Natural killer cell treated with Interleukin-12 subunit alpha and Interleukin-12 subunit beta and Interleukin-15 and Interleukin-18, amount 100 ng/mL, for 72 hours (primary cell): ENCODE results near the gene LSAMP. TPM values are rescaled to one million over a fixed set of nuclear protein-coding genes. Genes with fewer than 3 reads are reported as not detected.

Experiments used
- ATAC-seq, 2 donors: fragments of 150-1000 bp; cut with Tn5 transposase in 1 of 2; sonication (Bioruptor Pico), chemical (Tn5 transposase) in 1 of 2; 2 replicates each; pipeline ENCODE4 v1.10.0; 2021
- DNase-seq: peaks from one replicate; pipeline ENCODE4 v3.0.0; 2022; ENCODE audit warnings: low spot score
- H3K27ac Mint-ChIP-seq, 2 donors: 1 replicate in 1 of 2; 2 replicates in 1 of 2; pipeline ENCODE4 v1.8.0; 2022; ENCODE audit warnings: mixed read lengths in 2 of 2, mild to moderate bottlenecking in 1 of 2, moderate library complexity in 1 of 2
- H3K27me3 Mint-ChIP-seq, 2 donors: 1 replicate in 1 of 2; 2 replicates in 1 of 2; pipeline ENCODE4 v1.8.0; 2022; ENCODE audit warnings: mixed read lengths in 2 of 2
- H3K36me3 Mint-ChIP-seq: one replicate; pipeline ENCODE4 v1.8.0; 2022; ENCODE audit warnings: mixed read lengths
- H3K4me1 Mint-ChIP-seq, 2 donors: 1 replicate in 1 of 2; 2 replicates in 1 of 2; pipeline ENCODE4 v1.8.0; 2022; ENCODE audit warnings: low read depth in 2 of 2, mixed read lengths in 2 of 2, mild to moderate bottlenecking in 1 of 2
- H3K4me3 Mint-ChIP-seq: one replicate; pipeline ENCODE4 v1.8.0; 2022; ENCODE audit warnings: mixed read lengths
- H3K9me3 Mint-ChIP-seq: 2 replicates; pipeline ENCODE4 v1.8.0; 2022; ENCODE audit warnings: mixed read lengths
- total RNA-seq, 2 donors: library from RNA; stranded (reverse); gene quantifications; one replicate each; pipeline ENCODE4 v1.2.3, GENCODE V29; 2022

The LSAMP gene
- total RNA-seq, 2 donors from 2014 or later, result not detected

DNA sequence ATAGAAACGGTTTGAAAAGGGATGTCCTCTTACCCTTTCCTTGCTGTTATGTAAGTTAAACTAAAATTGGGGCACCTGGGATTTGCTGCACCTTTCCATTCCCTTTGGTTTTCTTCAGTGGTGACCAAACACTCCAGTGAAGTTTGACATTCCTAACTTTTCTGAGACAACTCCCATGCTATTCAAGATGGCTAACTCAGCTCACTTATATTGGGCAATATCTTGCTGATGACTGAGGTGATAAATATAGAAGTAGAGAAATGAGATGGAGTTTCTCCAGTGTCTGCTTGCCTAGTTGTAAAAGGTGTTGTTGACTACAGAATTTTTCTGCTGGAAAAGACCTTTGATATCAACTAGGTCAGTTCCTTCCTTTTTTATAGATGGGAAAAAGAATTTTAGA lies 530.2 kb downstream of the LSAMP start:
- Mint-ChIP-seq H3K27ac (no peak overlapping the region), H3K4me1 (no peaks in the 10 kb centered on the region), H3K36me3 (no peaks in the 10 kb centered on the region), H3K9me3 (peaks cover 8% of the 10 kb centered on the region), H3K4me3 (no peak overlapping the region), H3K27me3 (no peaks in the 10 kb centered on the region)
- DNase-seq (no peak), ATAC-seq (no peak)

DNA sequence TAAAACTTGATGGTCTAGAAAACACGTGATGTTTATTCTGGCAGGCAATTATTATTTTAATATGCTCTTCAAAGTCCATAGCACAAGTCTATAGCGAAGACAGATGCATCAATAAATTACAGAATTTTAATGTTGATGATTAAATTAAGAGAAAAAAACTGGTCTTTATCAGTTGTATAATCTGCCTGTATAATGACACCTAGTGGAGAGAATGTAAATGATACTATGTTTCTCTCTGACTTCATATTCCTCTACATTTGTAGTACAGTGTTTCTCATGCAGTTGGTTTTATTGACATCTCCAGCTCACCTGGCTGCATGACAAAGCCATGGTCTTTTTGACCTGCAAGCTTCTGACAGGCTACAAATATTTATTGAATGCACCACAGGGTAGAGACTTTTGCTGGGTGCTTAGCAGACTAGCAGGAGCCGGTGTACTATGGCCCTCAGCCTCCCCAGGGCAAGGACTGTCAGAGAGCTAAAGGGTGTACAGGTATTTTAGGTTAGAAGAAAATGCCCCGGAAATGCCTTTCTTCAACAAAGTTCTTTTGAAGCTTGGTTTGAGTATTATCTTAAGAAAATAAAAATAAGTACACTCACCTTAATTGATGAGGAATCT lies 532.1 kb downstream of the LSAMP start:
- no peak overlapping the region for H3K27ac Mint-ChIP-seq
- no peak for DNase-seq
- no peaks in the 10 kb centered on the region for H3K4me1 Mint-ChIP-seq
- H3K9me3 Mint-ChIP-seq, result peaks cover 8% of the 10 kb centered on the region
- ATAC-seq, result no peak
- no peaks in the 10 kb centered on the region for H3K27me3 Mint-ChIP-seq
- H3K36me3 Mint-ChIP-seq, result no peaks in the 10 kb centered on the region
- no peak overlapping the region for H3K4me3 Mint-ChIP-seq

DNA sequence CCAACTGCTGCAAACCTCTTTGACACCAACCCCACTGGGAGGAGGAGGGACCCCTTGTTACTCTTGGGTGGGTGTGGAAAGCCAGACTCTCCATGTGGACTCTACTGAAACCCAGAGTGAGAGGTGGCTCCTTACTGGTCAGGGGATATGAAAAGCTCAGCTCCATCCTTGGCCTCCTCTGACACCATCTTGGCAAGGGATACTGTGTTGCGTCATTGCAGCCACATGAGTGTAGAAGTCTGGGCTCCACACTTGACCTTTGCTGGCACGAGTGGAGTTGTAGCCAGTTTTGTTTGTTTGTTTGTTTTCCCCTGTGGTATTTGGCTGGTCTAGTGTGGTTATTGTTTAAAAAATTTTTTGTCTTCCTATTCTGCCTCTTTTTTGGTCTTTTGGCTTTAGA lies 532.9 kb downstream of the LSAMP start:
- Mint-ChIP-seq H3K27me3 (no peaks in the 10 kb centered on the region), H3K27ac (no peak overlapping the region), H3K36me3 (no peaks in the 10 kb centered on the region), H3K9me3 (peaks cover 8% of the 10 kb centered on the region), H3K4me3 (no peak overlapping the region), H3K4me1 (no peaks in the 10 kb centered on the region)
- ATAC-seq (no peak), DNase-seq (no peak)

DNA sequence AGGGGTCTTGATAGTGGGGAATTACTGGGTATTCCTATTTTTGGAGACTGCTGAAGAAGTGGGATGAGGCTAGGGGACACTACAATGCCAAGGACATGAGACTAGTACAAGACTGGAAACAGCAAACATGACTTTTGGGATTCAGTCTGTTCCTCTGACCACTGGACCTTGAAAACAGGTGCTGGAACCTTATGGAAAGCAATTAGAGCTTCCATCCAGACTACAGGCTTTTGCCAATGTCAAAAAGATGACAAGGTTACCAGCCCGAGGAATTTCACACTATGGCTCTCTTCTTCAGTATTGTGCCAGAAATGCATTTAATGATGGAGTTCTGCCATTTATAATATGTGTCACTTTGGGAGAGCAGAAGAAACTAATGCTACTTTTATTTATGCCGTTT lies 539.4 kb downstream of the LSAMP start:
- ATAC-seq (no peak), DNase-seq (no peak)
- H3K9me3 Mint-ChIP-seq, result peaks cover 8% of the 10 kb centered on the region
- no peak overlapping the region for H3K4me3 Mint-ChIP-seq
- no peak overlapping the region for H3K27ac Mint-ChIP-seq
- H3K4me1 Mint-ChIP-seq, result no peaks in the 10 kb centered on the region
- no peaks in the 10 kb centered on the region for H3K36me3 Mint-ChIP-seq
- peaks cover 0 to 4% of the 10 kb centered on the region in 2 donors for H3K27me3 Mint-ChIP-seq

DNA sequence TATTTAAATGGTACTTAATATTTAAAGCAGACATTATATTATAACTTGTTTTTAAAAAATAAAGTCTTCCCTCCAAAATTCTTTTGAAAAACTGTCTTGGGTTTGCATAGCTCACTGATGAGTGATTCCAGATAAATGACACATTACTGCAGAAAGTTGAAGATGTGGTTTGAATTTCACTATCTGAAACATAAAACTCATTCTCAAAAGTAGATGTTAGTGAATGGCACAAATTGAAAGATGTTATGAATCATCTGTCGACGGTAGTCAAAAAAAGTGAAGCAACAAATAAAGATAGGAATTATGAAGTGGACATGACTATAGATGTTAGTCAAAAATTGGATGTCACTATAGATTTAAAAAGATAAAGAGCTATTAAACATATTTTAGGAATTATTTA lies 541.4 kb downstream of the LSAMP start:
- Mint-ChIP-seq H3K27ac (no peak overlapping the region), H3K9me3 (peaks cover 8% of the 10 kb centered on the region), H3K36me3 (no peaks in the 10 kb centered on the region), H3K4me3 (no peak overlapping the region), H3K4me1 (no peaks in the 10 kb centered on the region), H3K27me3 (peaks cover 0 to 4% of the 10 kb centered on the region in 2 donors)
- ATAC-seq (no peak), DNase-seq (no peak)

DNA sequence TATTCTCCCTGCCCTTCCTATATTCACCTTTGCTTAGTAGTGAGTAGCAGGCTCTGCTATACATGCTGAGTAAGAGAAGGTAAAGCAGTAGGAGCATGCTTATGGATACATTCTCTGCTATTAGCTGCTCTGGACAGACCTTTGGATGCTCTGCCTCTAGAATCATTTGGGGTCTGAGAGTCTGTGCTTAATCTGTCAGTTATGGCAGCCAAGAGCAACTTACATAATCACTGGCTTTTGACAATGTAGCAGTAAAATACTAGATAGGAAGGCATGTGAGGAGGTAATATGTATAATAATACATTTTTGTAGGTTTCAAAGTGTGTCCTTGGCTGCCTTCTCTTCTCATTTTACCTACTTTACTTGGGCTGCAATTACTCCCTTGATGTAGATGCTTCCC lies 544.3 kb downstream of the LSAMP start:
- Mint-ChIP-seq H3K4me1 (no peaks in the 10 kb centered on the region), H3K27me3 (peaks cover 0 to 4% of the 10 kb centered on the region in 2 donors), H3K36me3 (no peaks in the 10 kb centered on the region), H3K4me3 (no peak overlapping the region), H3K27ac (no peak overlapping the region), H3K9me3 (peaks cover 8% of the 10 kb centered on the region)
- DNase-seq (no peak), ATAC-seq (no peak)

DNA sequence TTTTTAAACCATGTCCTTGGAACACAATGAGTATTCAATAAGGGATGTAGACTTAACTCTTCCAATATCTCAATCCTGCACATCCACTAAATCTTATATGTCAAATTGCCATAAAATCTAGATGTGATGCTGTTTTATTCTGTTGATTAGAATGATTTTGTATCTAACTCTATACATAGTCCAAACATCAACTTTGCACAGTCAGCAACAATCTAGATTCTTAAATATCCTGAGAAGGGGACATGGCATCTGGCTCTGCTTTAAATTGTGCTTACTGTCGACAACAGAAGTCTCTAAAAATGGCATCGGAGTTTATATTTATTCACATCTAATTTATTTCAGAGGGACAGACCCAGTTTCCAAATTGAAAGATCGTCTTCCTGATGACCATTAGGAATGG lies 545.8 kb downstream of the LSAMP start:
- ATAC-seq, result no peak
- H3K9me3 Mint-ChIP-seq, result peaks cover 8% of the 10 kb centered on the region
- H3K36me3 Mint-ChIP-seq, result no peaks in the 10 kb centered on the region
- no peaks in the 10 kb centered on the region for H3K4me1 Mint-ChIP-seq
- no peak overlapping the region for H3K27ac Mint-ChIP-seq
- DNase-seq, result no peak
- H3K4me3 Mint-ChIP-seq, result no peak overlapping the region
- H3K27me3 Mint-ChIP-seq, result peaks cover 0 to 4% of the 10 kb centered on the region in 2 donors

DNA sequence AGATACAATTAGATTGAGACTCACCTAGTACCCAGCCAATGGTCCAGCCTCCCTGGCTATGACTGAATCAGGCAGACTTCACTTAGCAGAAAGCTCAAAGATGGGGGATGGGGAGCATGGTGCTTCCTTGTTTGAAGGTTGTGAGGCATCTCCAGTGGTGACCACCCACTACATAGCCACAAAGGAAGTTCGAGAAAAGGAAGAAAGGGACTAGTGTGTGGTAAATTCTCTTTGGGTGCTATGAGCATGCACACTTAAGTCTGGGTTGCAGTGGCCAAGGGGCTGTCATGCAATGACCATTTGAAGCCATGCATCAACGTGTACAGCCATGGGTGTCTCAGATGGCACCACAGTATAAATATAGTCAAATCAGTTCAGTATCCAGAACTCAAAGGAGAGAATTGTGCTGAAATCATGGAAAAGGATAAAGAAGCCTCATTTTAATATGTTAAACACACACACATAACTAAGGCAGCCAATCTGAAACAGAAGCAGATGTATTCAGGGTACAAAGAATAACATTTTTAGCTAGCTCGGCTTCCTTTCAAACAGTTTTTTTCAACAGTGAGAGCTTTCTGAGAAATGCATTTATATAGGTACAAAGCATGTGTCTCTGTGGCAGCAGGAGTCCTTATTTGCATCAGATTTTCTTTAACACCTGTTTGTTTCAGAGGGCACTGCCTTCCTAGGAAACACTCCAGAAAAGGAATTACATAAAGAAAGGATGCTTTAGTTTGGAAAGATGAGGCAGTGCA lies 546.5 kb downstream of the LSAMP start:
- DNase-seq, result no peak
- no peak overlapping the region for H3K27ac Mint-ChIP-seq
- no peaks in the 10 kb centered on the region for H3K4me1 Mint-ChIP-seq
- H3K4me3 Mint-ChIP-seq, result no peak overlapping the region
- peaks cover 0 to 4% of the 10 kb centered on the region in 2 donors for H3K27me3 Mint-ChIP-seq
- no peaks in the 10 kb centered on the region for H3K36me3 Mint-ChIP-seq
- peaks cover 13% of the 10 kb centered on the region for H3K9me3 Mint-ChIP-seq
- ATAC-seq, result no peak

DNA sequence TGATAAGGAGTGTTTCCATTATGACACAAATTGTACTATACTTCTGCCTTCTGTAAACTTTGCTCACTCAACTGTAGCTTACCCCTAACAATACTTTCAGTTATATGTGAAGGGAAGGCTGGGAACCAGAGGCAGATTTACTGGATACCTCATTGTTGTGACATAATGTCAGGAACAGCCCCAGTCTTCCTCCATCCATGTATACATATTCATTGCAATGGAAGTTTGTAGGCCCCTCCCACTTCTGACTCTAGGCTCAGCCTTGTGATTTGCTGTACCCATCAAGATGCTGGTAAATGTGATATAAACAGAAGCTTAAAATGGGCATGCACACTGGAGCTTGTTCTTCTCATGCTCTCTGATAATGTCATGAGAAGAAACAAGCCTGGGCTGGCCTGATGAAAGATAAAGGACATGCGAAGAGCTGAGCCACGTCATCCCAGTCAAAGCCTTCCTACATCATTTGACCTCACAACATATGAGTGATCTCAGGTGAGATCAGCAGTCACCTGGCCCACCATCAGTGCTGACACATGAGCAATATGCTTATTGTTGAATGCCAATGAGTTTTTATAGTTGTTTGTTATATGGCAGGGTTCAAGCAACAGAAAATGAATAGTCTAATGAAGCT lies 554.2 kb downstream of the LSAMP start:
- peaks cover 9% of the 10 kb centered on the region for H3K9me3 Mint-ChIP-seq
- DNase-seq, result no peak
- no peaks in the 10 kb centered on the region for H3K4me1 Mint-ChIP-seq
- H3K27me3 Mint-ChIP-seq, result no peaks in the 10 kb centered on the region
- H3K4me3 Mint-ChIP-seq, result no peak overlapping the region
- no peak for ATAC-seq
- H3K27ac Mint-ChIP-seq, result no peak overlapping the region
- H3K36me3 Mint-ChIP-seq, result no peaks in the 10 kb centered on the region

DNA sequence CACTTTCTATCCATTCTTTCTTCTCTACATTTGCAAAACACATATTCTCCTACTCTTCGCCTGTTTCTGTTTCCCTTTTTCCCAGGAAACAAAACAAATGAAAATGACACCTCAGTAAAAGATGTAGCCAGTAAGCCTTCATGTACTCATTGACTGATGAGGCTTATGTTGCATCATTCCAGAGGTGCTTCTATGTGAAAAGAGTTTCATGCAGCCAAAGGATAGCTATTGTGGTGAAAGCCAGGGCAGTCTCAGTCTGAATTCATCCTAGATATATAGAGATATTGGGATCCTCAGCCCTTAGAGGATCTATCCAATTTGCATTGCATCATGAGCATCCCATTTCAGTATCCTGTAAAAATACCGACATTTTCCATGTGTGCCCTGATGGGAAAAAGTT lies 554.7 kb downstream of the LSAMP start:
- no peak for ATAC-seq
- DNase-seq, result no peak
- Mint-ChIP-seq H3K4me1 (no peaks in the 10 kb centered on the region), H3K4me3 (no peak overlapping the region), H3K9me3 (peaks cover 9% of the 10 kb centered on the region), H3K36me3 (no peaks in the 10 kb centered on the region), H3K27ac (no peak overlapping the region), H3K27me3 (no peaks in the 10 kb centered on the region)

DNA sequence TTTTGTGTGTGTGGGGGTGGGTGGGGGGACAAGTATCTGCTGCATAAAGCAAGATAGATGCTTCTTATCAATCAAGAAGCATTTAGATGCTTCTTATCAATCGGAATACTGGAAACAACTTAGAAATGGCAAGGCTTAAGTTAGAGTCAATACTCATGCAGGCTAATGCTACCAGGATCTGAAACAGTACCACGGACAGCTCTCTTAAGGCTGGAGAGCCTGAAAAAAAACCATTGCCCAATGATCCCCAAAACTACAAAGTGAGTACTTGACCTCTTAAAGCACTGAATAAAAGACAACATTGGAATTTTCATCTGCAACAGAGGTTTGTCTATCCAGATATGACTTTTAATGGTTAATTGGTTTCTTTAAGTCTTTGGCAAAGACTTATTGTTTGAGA lies 559.7 kb downstream of the LSAMP start:
- Mint-ChIP-seq H3K36me3 (no peaks in the 10 kb centered on the region), H3K27ac (no peak overlapping the region), H3K27me3 (peaks cover 3 to 13% of the 10 kb centered on the region in 2 donors), H3K4me3 (no peak overlapping the region), H3K4me1 (no peaks in the 10 kb centered on the region), H3K9me3 (peaks cover 14% of the 10 kb centered on the region)
- DNase-seq (no peak), ATAC-seq (no peak)

DNA sequence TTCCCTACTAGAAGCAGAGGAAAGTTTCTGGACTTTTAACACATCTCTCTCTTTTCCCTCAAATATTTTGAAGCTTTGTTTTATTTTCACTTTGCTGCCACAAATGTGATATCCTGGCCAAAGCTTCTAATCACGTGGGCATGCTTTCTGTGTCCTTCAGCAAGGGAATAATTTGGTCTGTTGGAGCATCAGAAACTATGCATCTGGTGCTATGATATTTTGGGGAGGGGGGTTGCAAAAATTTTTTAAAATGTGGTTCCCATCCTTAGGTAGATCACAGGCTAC lies 567.7 kb downstream of the LSAMP start:
- no peak for ATAC-seq
- Mint-ChIP-seq H3K27me3 (peaks cover 2% of the 10 kb centered on the region in 2 donors), H3K9me3 (no peaks in the 10 kb centered on the region), H3K27ac (no peak overlapping the region), H3K4me3 (no peak overlapping the region), H3K4me1 (no peaks in the 10 kb centered on the region), H3K36me3 (no peaks in the 10 kb centered on the region)
- DNase-seq, result no peak

DNA sequence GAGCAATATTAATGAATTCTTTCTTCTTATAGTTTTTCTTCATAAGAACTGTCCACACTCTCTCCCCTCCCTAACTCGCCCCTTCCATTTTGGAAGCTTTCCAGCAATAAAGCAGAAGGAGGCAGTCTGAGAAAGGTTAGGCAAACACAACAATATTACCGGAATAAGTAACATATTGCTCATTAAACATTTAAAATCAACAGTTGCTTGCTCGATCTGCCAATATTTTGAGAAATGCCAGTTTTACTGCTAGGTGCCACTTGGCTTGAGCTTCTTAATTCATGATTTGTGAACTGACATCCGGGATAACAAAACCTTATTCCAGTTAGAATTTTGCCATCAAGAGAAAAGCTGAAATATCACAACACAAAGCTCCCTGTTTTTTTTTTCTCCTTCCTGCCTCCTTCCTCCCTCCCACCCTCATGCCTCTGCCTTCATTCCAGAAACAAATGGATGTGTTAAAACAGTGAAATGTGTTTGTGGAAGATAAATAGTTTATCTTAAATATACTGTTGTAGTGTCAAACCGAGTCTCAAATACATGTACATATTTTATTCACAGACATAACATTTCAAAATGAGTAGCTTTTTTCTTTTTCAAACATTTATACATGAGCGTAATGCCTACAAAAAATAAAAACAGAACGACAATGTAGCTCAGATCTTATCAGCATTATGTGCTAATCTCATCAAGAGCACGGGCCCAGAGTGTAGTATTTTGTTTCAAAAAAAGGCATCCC lies 568.2 kb downstream of the LSAMP start:
- Mint-ChIP-seq H3K4me3 (no peak overlapping the region), H3K27ac (no peak overlapping the region), H3K9me3 (no peaks in the 10 kb centered on the region), H3K36me3 (no peaks in the 10 kb centered on the region), H3K27me3 (peaks cover 5 to 6% of the 10 kb centered on the region in 2 donors), H3K4me1 (no peaks in the 10 kb centered on the region)
- ATAC-seq (no peak), DNase-seq (no peak)

DNA sequence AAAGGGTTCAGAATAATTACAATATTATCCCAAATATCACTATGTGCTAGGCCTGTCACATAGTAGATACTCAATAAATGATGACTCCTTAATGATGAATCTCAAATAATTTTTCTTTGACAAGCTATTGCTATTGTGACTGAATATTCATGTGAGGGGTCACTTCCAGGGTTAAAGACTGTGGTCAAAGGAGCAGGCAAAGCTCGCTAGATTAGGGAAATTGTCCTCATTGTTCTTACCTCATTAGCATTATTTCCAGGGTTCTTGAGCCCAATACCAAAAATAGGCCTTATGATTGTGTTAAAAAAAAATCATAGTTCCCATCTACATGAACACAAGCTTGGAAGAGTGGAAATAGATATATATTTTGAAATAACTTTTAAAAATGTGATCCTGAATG lies 569.8 kb downstream of the LSAMP start:
- peaks cover 5 to 7% of the 10 kb centered on the region in 2 donors for H3K27me3 Mint-ChIP-seq
- DNase-seq (no peak), ATAC-seq (no peak)
- no peak overlapping the region for H3K27ac Mint-ChIP-seq
- H3K4me3 Mint-ChIP-seq, result no peak overlapping the region
- H3K36me3 Mint-ChIP-seq, result no peaks in the 10 kb centered on the region
- no peaks in the 10 kb centered on the region for H3K4me1 Mint-ChIP-seq
- no peaks in the 10 kb centered on the region for H3K9me3 Mint-ChIP-seq
